ENCODE results near the gene SCN3B. TPM values are rescaled to one million over a fixed set of nuclear protein-coding genes. Genes with fewer than 3 reads are reported as not detected.
"Not testable (repeated sequence)": the region's sequence is repeated elsewhere in the genome, so short reads cannot be mapped to it uniquely, and the experiment has no call there.

SCN3B gene
- total RNA-seq = 2.1 TPM

- DNase-seq (ENCODE audit: low spot score) = peak; percentile 61
Observed at GRCh38 chr11:123654566-123655081, at the start of gene SCN3B. SCN3B (minus strand) TSS chr11:123654624; CDS start chr11:123653801, 823 bp downstream.

- no peak for DNase-seq (ENCODE audit: low spot score)
Observed at GRCh38 chr11:123702696-123703095, 48.3 kb upstream of the SCN3B start.

GRCh38 chr11:123702139-123702538 lies 47.7 kb upstream of the SCN3B start:
- no peak for DNase-seq (ENCODE audit: low spot score)

- DNase-seq (ENCODE audit: low spot score) = no peak
Observed at GRCh38 chr11:123700772-123701171, 46.3 kb upstream of the SCN3B start.

GRCh38 chr11:123698546-123699127 lies 44.2 kb upstream of the SCN3B start:
- no peak for DNase-seq (ENCODE audit: low spot score)

DNA sequence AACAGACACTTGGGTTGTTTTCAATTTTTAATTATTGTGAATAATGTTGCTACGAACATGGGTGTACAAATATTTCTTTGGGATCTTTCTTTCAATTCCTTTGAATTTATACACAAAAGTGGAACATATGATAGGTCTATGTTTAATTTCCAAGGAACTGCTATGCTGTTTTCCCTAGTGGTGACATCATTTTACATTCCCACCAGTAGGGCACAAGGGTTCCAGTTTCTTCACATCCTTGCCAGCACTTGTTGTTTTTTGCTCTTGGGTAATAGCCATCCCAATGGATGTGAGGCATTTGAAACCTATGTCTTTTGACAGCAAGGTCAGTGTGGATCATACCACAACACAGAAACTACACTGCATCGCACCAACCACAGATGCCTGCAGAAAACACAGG lies 41.8 kb upstream of the SCN3B start:
- no peak for DNase-seq (ENCODE audit: low spot score)

DNA sequence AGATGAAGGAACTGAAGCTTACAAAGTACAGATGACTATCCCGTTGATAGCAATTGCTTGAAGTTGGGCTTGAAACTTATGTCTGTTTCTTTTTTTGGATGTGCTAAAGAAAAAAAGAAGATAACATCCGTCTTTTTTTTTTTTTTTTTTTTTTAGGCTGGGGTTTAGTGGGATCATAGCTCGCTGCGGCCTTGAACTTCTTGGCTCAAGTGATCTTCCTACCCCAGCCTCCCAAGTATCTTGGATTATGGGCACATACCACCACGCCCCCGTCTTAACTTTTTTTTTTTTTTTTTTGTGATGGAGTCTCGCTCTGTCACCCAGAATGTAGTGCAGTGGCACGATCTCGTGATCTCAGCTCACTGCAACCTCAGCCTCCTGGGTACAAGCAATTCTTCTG lies 40.8 kb upstream of the SCN3B start:
- DNase-seq (ENCODE audit: low spot score) = no peak

DNA sequence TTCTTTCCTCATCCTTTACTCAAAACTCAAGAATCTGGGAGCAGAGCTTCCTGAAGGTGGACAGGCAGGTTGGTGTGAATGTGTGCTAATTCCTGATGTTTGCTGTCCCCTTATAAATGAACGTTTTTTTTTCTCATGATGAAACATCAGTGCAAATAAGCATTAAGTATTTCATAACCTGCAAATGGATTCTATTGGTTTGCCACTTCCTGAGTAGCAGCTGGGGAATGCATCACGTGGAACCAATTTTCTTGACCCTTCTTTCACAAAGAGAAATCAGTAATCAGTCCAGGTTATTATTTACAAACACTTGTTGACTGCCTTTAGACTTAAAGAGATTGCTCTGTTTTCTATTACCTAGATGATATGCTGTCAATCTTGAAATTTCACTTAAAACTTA lies 40.1 kb upstream of the SCN3B start:
- no peak for DNase-seq (ENCODE audit: low spot score)

DNA sequence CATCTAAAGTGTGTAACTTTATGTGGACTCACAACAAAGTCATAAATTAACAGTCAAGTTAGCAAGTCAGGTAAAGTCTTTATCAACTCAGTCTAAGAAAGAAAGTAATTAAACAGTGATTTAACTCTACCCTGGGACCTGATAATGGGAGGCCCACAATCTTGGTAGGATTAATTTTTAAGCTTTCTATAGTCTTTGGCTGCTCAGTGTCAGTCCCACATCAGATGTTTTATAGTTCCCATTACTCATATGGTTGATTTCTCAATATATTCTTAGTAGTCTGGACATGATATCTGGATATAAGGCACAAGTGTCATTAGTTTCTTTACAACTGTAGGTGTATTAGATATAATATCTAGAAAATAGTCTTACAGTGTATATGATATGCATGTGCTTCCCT lies 38.5 kb upstream of the SCN3B start:
- DNase-seq (ENCODE audit: low spot score) = no peak

- DNase-seq (ENCODE audit: low spot score) = no peak
Observed at GRCh38 chr11:123690485-123690884, 36.1 kb upstream of the SCN3B start.

- DNase-seq (ENCODE audit: low spot score) = no peak
Observed at GRCh38 chr11:123684601-123685000, 30.2 kb upstream of the SCN3B start.

GRCh38 chr11:123683428-123684170 lies 29.2 kb upstream of the SCN3B start:
- DNase-seq (ENCODE audit: low spot score) = no peak

GRCh38 chr11:123682696-123683410 lies 28.4 kb upstream of the SCN3B start:
- DNase-seq (ENCODE audit: low spot score) = no peak

DNA sequence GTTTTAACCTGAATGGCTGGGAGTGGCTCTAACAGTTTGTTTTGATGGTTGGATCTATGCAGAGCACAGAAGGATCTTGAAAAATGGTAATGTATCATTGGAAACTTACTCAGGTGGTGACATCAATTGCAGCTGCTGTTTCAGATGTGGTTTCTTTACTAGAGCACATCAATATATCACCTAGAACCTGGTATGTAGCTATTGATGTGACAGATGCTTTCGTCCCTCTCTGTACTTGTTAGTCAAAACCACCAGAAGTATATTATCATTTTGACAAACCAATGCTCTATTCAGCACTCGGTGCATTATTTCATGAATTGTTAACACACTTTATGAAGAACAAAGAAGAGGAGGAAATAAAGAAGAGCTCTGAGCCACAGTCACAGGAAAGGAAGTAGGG lies 26.6 kb upstream of the SCN3B start:
- no peak for DNase-seq (ENCODE audit: low spot score)

DNA sequence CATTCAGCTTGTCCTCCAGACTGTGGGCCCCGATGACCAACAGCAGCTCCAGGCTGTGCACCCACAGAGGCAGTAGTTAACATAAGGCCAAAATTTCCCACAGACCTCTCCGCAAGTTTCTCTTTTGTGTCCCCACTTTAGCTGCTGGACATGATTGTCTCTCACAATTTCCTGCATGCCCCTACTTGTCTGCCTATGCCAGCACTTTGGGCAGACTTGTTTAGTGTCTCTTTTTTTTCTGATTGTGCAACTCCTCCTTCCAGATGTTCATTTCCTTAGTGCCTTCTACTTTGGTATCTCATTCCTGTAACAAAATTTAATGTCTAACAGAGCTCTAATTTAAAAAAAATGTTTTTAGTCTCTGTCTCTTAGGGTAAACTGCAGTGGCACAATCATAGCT lies 23.8 kb upstream of the SCN3B start:
- no peak for DNase-seq (ENCODE audit: low spot score)

GRCh38 chr11:123677510-123677909 lies 23.1 kb upstream of the SCN3B start:
- no peak for DNase-seq (ENCODE audit: low spot score)

- DNase-seq (ENCODE audit: low spot score) = no peak
Observed at GRCh38 chr11:123674297-123674696, 19.9 kb upstream of the SCN3B start.

GRCh38 chr11:123672568-123672967 lies 18.1 kb upstream of the SCN3B start:
- DNase-seq (ENCODE audit: low spot score) = no peak

GRCh38 chr11:123671534-123671933 lies 17.1 kb upstream of the SCN3B start:
- DNase-seq (ENCODE audit: low spot score) = no peak

- no peak for DNase-seq (ENCODE audit: low spot score)
Observed at GRCh38 chr11:123670081-123670480, 15.7 kb upstream of the SCN3B start.

DNA sequence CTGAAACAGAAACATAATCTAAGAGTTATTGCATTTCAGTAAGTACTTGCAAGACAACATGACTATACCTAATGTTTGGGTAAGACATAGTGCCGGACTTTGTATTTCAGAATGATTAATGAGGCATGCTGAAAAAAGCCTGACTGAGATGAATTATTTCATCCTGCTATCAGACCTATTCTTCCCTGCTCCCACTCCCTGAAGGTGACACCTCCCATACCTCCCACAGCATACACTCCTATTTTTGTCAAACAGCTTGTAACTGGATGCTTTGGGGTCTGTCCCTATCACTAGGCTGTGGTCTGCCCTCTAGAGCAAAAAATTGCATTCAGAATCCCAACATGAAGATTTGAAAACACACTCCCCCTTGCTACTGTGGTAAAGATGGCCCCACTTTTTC lies 10.9 kb upstream of the SCN3B start:
- DNase-seq (ENCODE audit: low spot score) = no peak

- DNase-seq (ENCODE audit: low spot score) = not testable (repeated sequence)
Observed at GRCh38 chr11:123659965-123660364, 5.5 kb upstream of the SCN3B start.

GRCh38 chr11:123659311-123659710 lies 4.9 kb upstream of the SCN3B start:
- no peak for DNase-seq (ENCODE audit: low spot score)

Data from ureter (tissue), 1 donor.